Pancreas (tissue), 10 donors: Measurements from ENCODE around the gene MORC1. TPM values are rescaled to one million over a fixed set of nuclear protein-coding genes. Genes with fewer than 3 reads are reported as not detected.
"Not testable (repeated sequence)": the region's sequence is repeated elsewhere in the genome, so short reads cannot be mapped to it uniquely, and the experiment has no call there.

Source experiments
- ATAC-seq, 4 donors: fragments of 200-7000 bp; cut with Tn5 transposase; one replicate each; pipeline versions ENCODE4 v1.8.0 to v1.9.1; 2020; ENCODE audit warnings: mild to moderate bottlenecking in 4 of 4, moderate library complexity in 4 of 4
- DNase-seq, 6 donors: peaks; one replicate each; pipeline ENCODE4 v3.0.0-alpha.2; 2020
- FAIRE-seq: peaks from 2 replicates; lab custom pipeline; 2012; peaks lifted over from hg19 to GRCh38; lab: Jason Lieb, UNC
- H3K27ac ChIP-seq, 4 donors: fragments of 200-600 bp; sonication (generic); 1 replicate in 3 of 4; 2 replicates in 1 of 4; pipeline versions ENCODE4 v1.5.0 to v1.8.0; 2020
- H3K27me3 ChIP-seq, 4 donors: fragments of 200-600 bp; one replicate each; pipeline ENCODE4 v1.8.0; 2021
- H3K36me3 ChIP-seq, 3 donors: fragments of 200-600 bp; sonication (generic) in 1 of 3; one replicate each; pipeline versions ENCODE4 v1.5.0 to v1.8.0; 2020 to 2021
- H3K4me1 ChIP-seq, 3 donors: fragments of 200-600 bp; one replicate each; pipeline ENCODE4 v1.8.0; 2021
- H3K4me3 ChIP-seq, 4 donors: fragments of 200-600 bp; sonication (generic) in 2 of 4; one replicate each; pipeline versions ENCODE4 v1.5.0 to v1.8.0; 2020 to 2021
- H3K9me3 ChIP-seq, 4 donors: fragments of 200-600 bp; one replicate each; pipeline ENCODE4 v1.8.0; 2021
- WGBS, 2 donors: extraction: QIAGEN DNeasy Blood & Tissue Kit; methylation state at CpG; one replicate each; pipeline ENCODE4 v1.1.7; 2013; 5-methylcytosine and 5-hydroxymethylcytosine counted together
- intact Hi-C, 3 donors: fragments of 100-400 bp; cut with DNase I; formaldehyde crosslinking; loops; one replicate each; pipeline versions ENCODE4 v1.11.1 to v1.14.2; 2022
- polyA plus RNA-seq, 2 donors: library from polyadenylated mRNA; stranded (reverse); fragments of 200-250 nt; gene quantifications; one replicate each; pipeline ENCODE4 v1.2.3, GENCODE V29; 2013
- total RNA-seq, 6 donors: library from RNA; stranded (reverse); fragmentation: NEBNext Ultra II Directional in 4 of 6; extraction: Animal tissue kit (Norgen Biotek cat#: 25700) in 4 of 6; gene quantifications; one replicate each; pipeline versions ENCODE4 v1.2.1 to v1.2.4, GENCODE V29; 2021 to 2023
- TF ChIP-seq, protein P1 (sequence below), 4 donors: fragments of 200-600 bp; sonication (generic) in 3 of 4; IDR thresholded peaks; one replicate each; pipeline versions ENCODE4 v1.5.0 to v1.8.0; 2021; ENCODE audit warnings: antibody characterized with exemption in 4 of 4
- donor health status: healthy with polysubstance abuse.
- donor health status: DM: no; HTN: no; CAD: no; lungs with moderate emphysema.
- donor health status: DM: no; HTN: no; CAD: no.
- donor health status: control.
- donor health status: control.
- donor health status: Bipolar disorder and iron deficiency.
- donor health status: DM: yes; HTN: yes; CAD: no.
- donor health status: DM: no; HTN: no; CAD: no.
- donor health status: DM: no; HTN: no; CAD: no.
- donor health status: DM: yes; HTN: yes; CAD: no.

The MORC1 gene
- total and polyA plus RNA-seq, 8 donors: not detected

DNA sequence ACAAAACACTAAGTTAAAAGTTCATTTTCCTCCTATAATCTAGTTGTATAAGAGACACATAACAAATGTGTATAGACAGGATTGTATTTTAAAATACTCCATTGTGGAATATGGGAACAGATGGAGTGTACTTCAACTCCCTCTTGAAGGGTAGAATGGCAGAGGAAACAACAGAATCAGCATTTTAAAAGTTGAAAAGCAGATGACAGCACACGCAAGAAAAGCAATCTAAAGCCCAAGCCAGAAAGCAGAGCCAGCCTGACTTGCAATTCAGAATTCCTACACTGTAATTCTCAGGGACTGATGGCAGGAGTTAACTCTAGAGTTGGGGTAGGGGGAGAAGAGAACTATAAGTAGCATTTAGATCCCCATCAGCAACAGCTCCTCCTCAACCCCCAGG, 22.8 kb downstream of the MORC1 start:
- no peak overlapping the region for H3K27ac ChIP-seq
- WGBS, 2 donors: 68 to 80% methylated on average over 1 of the region's 1 CpG
- DNase-seq: no peak
- intact Hi-C loops: no loop called here
- no peaks in the 10 kb centered on the region for H3K36me3 ChIP-seq
- no peak overlapping the region for H3K4me3 ChIP-seq
- no peaks in the 10 kb centered on the region for H3K4me1 ChIP-seq
- H3K27me3 ChIP-seq: no peaks in the 10 kb centered on the region
- H3K9me3 ChIP-seq: no peaks in the 10 kb centered on the region
- no peak for FAIRE-seq
- no peak for ATAC-seq
- TF ChIP-seq, protein P1, sequence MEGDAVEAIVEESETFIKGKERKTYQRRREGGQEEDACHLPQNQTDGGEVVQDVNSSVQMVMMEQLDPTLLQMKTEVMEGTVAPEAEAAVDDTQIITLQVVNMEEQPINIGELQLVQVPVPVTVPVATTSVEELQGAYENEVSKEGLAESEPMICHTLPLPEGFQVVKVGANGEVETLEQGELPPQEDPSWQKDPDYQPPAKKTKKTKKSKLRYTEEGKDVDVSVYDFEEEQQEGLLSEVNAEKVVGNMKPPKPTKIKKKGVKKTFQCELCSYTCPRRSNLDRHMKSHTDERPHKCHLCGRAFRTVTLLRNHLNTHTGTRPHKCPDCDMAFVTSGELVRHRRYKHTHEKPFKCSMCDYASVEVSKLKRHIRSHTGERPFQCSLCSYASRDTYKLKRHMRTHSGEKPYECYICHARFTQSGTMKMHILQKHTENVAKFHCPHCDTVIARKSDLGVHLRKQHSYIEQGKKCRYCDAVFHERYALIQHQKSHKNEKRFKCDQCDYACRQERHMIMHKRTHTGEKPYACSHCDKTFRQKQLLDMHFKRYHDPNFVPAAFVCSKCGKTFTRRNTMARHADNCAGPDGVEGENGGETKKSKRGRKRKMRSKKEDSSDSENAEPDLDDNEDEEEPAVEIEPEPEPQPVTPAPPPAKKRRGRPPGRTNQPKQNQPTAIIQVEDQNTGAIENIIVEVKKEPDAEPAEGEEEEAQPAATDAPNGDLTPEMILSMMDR (IDR thresholded peaks at IDR 0.05): no peak

DNA sequence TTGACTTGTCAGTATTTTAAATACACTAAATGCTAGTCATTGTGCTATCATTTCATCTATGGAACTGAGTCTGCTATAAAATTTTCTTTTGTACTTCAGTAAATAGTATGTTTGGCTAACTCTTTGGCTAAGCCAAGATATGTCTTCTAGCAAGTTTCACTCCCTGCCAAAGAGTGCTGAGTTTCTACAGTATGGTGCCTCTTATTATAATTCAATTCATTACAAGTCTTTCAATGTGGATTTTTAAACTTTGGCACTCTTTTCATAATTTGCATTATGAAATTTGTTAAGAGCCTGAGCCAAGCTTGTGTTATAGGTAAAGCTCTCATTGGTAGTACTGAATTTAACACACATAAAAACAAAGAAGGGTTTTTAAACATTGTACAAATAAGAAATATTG, 24.4 kb downstream of the MORC1 start:
- no peak overlapping the region for H3K27ac ChIP-seq
- DNase-seq: no peak
- no peaks in the 10 kb centered on the region for H3K27me3 ChIP-seq
- FAIRE-seq: no peak
- TF ChIP-seq, protein P1 (IDR thresholded peaks at IDR 0.05): no peak
- no peaks in the 10 kb centered on the region for H3K36me3 ChIP-seq
- ATAC-seq: no peak
- no peak overlapping the region for H3K4me3 ChIP-seq
- no peaks in the 10 kb centered on the region for H3K4me1 ChIP-seq
- no peaks in the 10 kb centered on the region for H3K9me3 ChIP-seq
- intact Hi-C loops: loop anchor here in 1 of 3 donors (5.0 kb wide), 1 partner anchor 431 kb away; no protein-coding TSS in a partner anchor

DNA sequence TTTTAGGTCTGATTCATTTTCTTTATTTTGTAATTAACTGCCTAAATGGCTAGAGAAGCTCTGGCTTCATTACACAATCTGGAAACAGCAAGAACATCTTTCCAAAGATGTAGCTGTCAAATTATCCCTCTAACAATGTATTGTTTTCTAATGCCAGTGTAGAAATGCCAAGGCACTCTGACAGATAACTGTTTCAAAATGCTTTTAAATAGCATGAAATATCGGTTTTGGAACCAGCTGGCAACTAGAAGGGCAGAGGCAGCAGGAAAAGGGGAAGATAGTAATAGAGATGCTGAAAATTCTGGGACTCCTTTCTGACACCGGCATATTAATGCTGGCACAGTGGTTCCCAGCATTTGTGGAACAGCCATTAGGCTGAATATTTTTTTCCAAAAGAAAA, 26.1 kb downstream of the MORC1 start:
- Histone ChIP-seq H3K27me3 (no peaks in the 10 kb centered on the region), H3K27ac (no peak overlapping the region), H3K4me3 (no peak overlapping the region), H3K9me3 (no peaks in the 10 kb centered on the region), H3K4me1 (no peaks in the 10 kb centered on the region), H3K36me3 (no peaks in the 10 kb centered on the region)
- WGBS, 2 donors: 25 to 26% methylated on average over 2 of the region's 2 CpGs
- no peak for ATAC-seq
- FAIRE-seq: no peak
- TF ChIP-seq, protein P1 (IDR thresholded peaks at IDR 0.05): no peak
- intact Hi-C loops: loop anchor here in 1 of 3 donors (5.0 kb wide), 1 partner anchor 430 kb away; no protein-coding TSS in a partner anchor
- DNase-seq: no peak

DNA sequence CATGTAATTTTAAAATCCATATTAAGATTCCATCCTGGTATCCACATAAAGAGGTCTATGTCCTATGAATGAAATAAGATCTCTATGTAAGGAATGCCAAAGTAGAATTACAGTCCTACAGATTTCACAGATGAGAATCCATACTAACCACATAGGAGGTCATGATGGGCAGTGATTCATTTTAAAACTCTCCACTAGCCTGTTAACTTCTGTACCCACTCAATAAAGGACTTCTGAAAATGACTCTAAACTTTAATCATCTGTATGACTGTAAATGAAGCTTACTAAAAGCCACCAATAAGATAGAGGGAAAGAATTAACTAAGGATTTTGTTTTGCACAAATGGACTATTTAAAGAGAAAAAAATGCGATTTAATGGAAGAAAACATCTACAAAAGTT, 28.7 kb downstream of the MORC1 start:
- no peaks in the 10 kb centered on the region for H3K9me3 ChIP-seq
- DNase-seq (no peak), FAIRE-seq (no peak), ATAC-seq (no peak)
- TF ChIP-seq, protein P1 (IDR thresholded peaks at IDR 0.05): no peak
- H3K36me3 ChIP-seq: no peaks in the 10 kb centered on the region
- no peak overlapping the region for H3K27ac ChIP-seq
- no peaks in the 10 kb centered on the region for H3K27me3 ChIP-seq
- H3K4me3 ChIP-seq: no peak overlapping the region
- intact Hi-C loops: no loop called here
- no peaks in the 10 kb centered on the region for H3K4me1 ChIP-seq
- 75 to 84% methylated on average over 1 of the region's 1 CpG for WGBS, 2 donors

DNA sequence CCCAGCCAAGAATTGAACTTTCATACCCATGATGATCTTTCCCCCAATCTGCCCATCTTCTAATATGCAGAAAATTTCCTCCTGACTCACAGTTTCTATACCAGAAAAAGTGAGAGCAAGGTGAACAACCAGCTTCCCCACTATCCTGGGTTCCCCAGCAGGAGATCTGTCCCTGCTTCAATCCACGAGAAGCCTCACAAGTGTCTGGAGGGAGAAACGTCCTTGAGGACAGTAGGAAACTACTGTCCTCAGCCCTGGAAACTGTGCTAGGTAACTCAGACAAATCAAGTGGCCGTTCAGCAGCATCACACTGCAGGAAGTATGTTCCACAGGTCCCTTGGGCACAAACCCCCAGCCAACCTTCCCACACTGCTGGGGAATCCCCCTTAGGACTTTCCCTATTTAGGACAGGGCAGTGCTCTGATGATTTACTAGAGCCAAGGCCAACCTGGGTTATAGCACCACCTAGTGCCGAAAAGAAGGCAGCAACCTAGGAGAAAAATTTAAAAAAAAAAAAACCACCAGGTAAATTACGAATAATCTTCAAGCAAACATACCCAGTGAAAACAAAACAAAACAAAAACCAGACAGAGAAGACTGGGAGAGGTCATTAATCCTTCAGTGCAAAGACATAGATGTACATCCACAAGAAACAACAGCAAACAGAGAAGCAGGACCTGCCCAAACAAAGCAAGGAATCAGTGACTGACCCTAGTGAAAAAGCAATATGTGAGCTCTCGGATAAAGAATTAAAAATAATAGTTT, 36.0 kb downstream of the MORC1 start:
- no peaks in the 10 kb centered on the region for H3K36me3 ChIP-seq
- TF ChIP-seq, protein P1 (IDR thresholded peaks at IDR 0.05): peak; percentile 28 to 75 (median 54)
- peak; percentile 75 to 100 (median 92) for ATAC-seq
- peak in 3 of 6 donors; percentile 23 to 48 (median 43) for DNase-seq
- 18 to 25% methylated on average over 6 of the region's 6 CpGs for WGBS, 2 donors
- H3K4me3 ChIP-seq: no peak overlapping the region
- no peaks in the 10 kb centered on the region for H3K4me1 ChIP-seq
- intact Hi-C loops: no loop called here
- H3K9me3 ChIP-seq: no peaks in the 10 kb centered on the region
- H3K27ac ChIP-seq: no peak overlapping the region
- no peaks in the 10 kb centered on the region for H3K27me3 ChIP-seq
- no peak for FAIRE-seq

DNA sequence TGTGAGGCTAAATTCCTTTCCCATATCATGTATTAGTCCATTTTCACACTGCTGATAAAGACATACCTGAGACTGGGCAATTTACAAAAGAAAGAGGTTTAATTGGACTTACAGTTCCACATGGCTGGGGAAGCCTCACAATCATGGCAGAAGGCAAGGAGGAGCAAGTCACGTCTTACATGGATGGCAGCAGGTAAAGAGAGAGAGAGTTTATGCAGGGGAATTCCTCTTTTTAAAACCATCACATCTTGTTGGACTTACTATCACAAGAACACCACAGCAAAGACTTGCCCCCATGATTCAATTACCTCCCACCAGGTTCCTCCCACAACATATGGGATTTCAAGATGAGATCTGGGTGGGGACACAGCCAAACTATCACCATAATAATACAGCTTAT, 37.8 kb downstream of the MORC1 start:
- H3K9me3 ChIP-seq, H3K4me1 ChIP-seq, H3K36me3 ChIP-seq, intact Hi-C loops, DNase-seq, ATAC-seq, FAIRE-seq, H3K27ac ChIP-seq, H3K27me3 ChIP-seq, H3K4me3 ChIP-seq: not testable (repeated sequence)
- WGBS, 2 donors: 85 to 91% methylated on average over 1 of the region's 1 CpG
